IPS-20b (cell line): Measurements from ENCODE around the gene RIN1.
A peak's percentile ranks its signal among the peaks of the same experiment; 100 is the strongest.

Experiments
- H3K27ac ChIP-seq: one replicate; pipeline ENCODE4 v1.5.1; 2013; ENCODE audit warnings: low read length
- H3K27me3 ChIP-seq: 2 replicates; pipeline ENCODE4 v1.6.1; 2013; ENCODE audit warnings: mild to moderate bottlenecking, low read length, inconsistent platforms; ENCODE audit not compliant: insufficient read depth
- H3K36me3 ChIP-seq: 2 replicates; pipeline ENCODE4 v1.6.1; 2013; ENCODE audit warnings: low read depth, mild to moderate bottlenecking, inconsistent platforms, low read length, moderate library complexity; ENCODE audit not compliant: insufficient read depth
- H3K4me1 ChIP-seq: 2 replicates; pipeline ENCODE4 v1.6.1; 2013; ENCODE audit warnings: mild to moderate bottlenecking, control low read depth, inconsistent platforms, low read length, moderate library complexity; ENCODE audit not compliant: insufficient read depth
- H3K4me3 ChIP-seq: 2 replicates; pipeline ENCODE4 v1.5.1; 2013; ENCODE audit warnings: mild to moderate bottlenecking, low read length, inconsistent platforms
- H3K9ac ChIP-seq: 2 replicates; pipeline ENCODE4 v1.6.1; 2013; ENCODE audit warnings: low read depth, mild to moderate bottlenecking, inconsistent platforms, low read length, moderate library complexity
- H3K9me3 ChIP-seq: 2 replicates; pipeline ENCODE4 v1.6.1; 2013; ENCODE audit warnings: mild to moderate bottlenecking, low read depth, low read length, inconsistent platforms; ENCODE audit not compliant: insufficient read depth

Gene RIN1

GRCh38 chr11:66294626-66295620, 41.3 kb downstream of the RIN1 start:
- H3K27me3 ChIP-seq: peaks cover 46% of the 10 kb centered on the region

GRCh38 chr11:66293777-66294625, 42.2 kb downstream of the RIN1 start:
- H3K36me3 ChIP-seq: no peaks in the 10 kb centered on the region
- H3K4me3 ChIP-seq: no peak overlapping the region
- H3K4me1 ChIP-seq: peaks cover 6% of the 10 kb centered on the region; the same call in 1 of the 2 replicates
- H3K9ac ChIP-seq: no peak overlapping the region
- no peak overlapping the region for H3K27ac ChIP-seq
- peaks cover 50% of the 10 kb centered on the region for H3K27me3 ChIP-seq
- H3K9me3 ChIP-seq: no peaks in the 10 kb centered on the region

More at GRCh38 chr11:66294626-66295620, 41.3 kb downstream of the RIN1 start:
- Histone ChIP-seq H3K4me1 (peaks cover 3% of the 10 kb centered on the region; the same call in 1 of the 2 replicates), H3K9ac (no peak overlapping the region), H3K9me3 (no peaks in the 10 kb centered on the region), H3K4me3 (no peak overlapping the region), H3K27ac (no peak overlapping the region), H3K36me3 (no peaks in the 10 kb centered on the region)

GRCh38 chr11:66293352-66293751, 42.9 kb downstream of the RIN1 start:
- Histone ChIP-seq H3K27ac (no peak overlapping the region), H3K27me3 (peaks cover 50% of the 10 kb centered on the region), H3K4me1 (peaks cover 6% of the 10 kb centered on the region; the same call in 1 of the 2 replicates), H3K9ac (no peak overlapping the region), H3K4me3 (no peak overlapping the region), H3K9me3 (no peaks in the 10 kb centered on the region), H3K36me3 (no peaks in the 10 kb centered on the region)

GRCh38 chr11:66292543-66293332, 43.5 kb downstream of the RIN1 start:
- Histone ChIP-seq H3K4me1 (peaks cover 6% of the 10 kb centered on the region; the same call in 1 of the 2 replicates), H3K27ac (no peak overlapping the region), H3K36me3 (no peaks in the 10 kb centered on the region), H3K27me3 (peaks cover 50% of the 10 kb centered on the region), H3K9ac (no peak overlapping the region), H3K4me3 (no peak overlapping the region; the same call in 1 of the 2 replicates), H3K9me3 (no peaks in the 10 kb centered on the region)

GRCh38 chr11:66291706-66292542, 44.3 kb downstream of the RIN1 start, which contains the start of gene TMEM151A:
TMEM151A (plus strand) TSS chr11:66291894; CDS start chr11:66292014, 120 bp downstream.
- Histone ChIP-seq H3K4me3 (peak within 1 kb of the TSS; percentile 56), H3K9ac (no peak within 1 kb of the TSS), H3K36me3 (no peaks in the 10 kb centered on the region), H3K27ac (no peak within 1 kb of the TSS), H3K4me1 (peaks cover 4% of the 10 kb centered on the region; the same call in 1 of the 2 replicates), H3K9me3 (no peaks in the 10 kb centered on the region), H3K27me3 (peaks cover 45% of the 10 kb centered on the region)

- no peak overlapping the region for H3K27ac ChIP-seq
- H3K36me3 ChIP-seq: no peaks in the 10 kb centered on the region
- peak overlapping the region; percentile 56 for H3K4me3 ChIP-seq
These were observed 44.9 kb downstream of the RIN1 start for GRCh38 chr11:66291303-66291705.

GRCh38 chr11:66290330-66290621, 46.0 kb downstream of the RIN1 start:
- Histone ChIP-seq H3K4me1 (peaks cover 4% of the 10 kb centered on the region; the same call in 1 of the 2 replicates), H3K27me3 (peaks cover 45% of the 10 kb centered on the region), H3K36me3 (no peaks in the 10 kb centered on the region), H3K27ac (no peak overlapping the region), H3K9me3 (no peaks in the 10 kb centered on the region), H3K4me3 (no peak overlapping the region), H3K9ac (no peak overlapping the region)

More at GRCh38 chr11:66291303-66291705, 44.9 kb downstream of the RIN1 start:
- Histone ChIP-seq H3K4me1 (peaks cover 4% of the 10 kb centered on the region; the same call in 1 of the 2 replicates), H3K27me3 (peaks cover 45% of the 10 kb centered on the region), H3K9me3 (no peaks in the 10 kb centered on the region), H3K9ac (no peak overlapping the region)

GRCh38 chr11:66289548-66290329, 46.5 kb downstream of the RIN1 start:
- Histone ChIP-seq H3K27me3 (peaks cover 45% of the 10 kb centered on the region), H3K9me3 (no peaks in the 10 kb centered on the region), H3K36me3 (no peaks in the 10 kb centered on the region), H3K4me3 (peak overlapping the region; percentile 96), H3K4me1 (peaks cover 4% of the 10 kb centered on the region; the same call in 1 of the 2 replicates), H3K9ac (peak overlapping the region; percentile 63; the same call in 1 of the 2 replicates), H3K27ac (peak overlapping the region; percentile 36)

GRCh38 chr11:66288671-66289547, 47.3 kb downstream of the RIN1 start, which contains the start of gene YIF1A:
YIF1A (minus strand) TSS chr11:66289143; CDS start chr11:66288985, 158 bp downstream.
- H3K36me3 ChIP-seq: peaks cover 4% of the 10 kb centered on the region; the same call in 1 of the 2 replicates
- peak within 1 kb of the TSS; percentile 96 for H3K4me3 ChIP-seq
- peaks cover 4% of the 10 kb centered on the region; the same call in 1 of the 2 replicates for H3K4me1 ChIP-seq
- peak within 1 kb of the TSS; percentile 93 for H3K9ac ChIP-seq
- peak within 1 kb of the TSS; percentile 36 for H3K27ac ChIP-seq
- H3K27me3 ChIP-seq: peaks cover 43% of the 10 kb centered on the region
- H3K9me3 ChIP-seq: no peaks in the 10 kb centered on the region
